Astrocyte (in vitro differentiated cells and primary cell): ENCODE results near the gene MRPL43. TPM values are rescaled to one million over a fixed set of nuclear protein-coding genes. Genes with fewer than 3 reads are reported as not detected.

Experiments
- DNase-seq: peaks from one replicate; pipeline ENCODE4 v3.0.0-alpha.2; 2010; ENCODE audit warnings: low read depth
- FAIRE-seq: peaks from 2 replicates; lab custom pipeline; 2011; peaks lifted over from hg19 to GRCh38; lab: Jason Lieb, UNC
- H2AFZ ChIP-seq: 2 replicates; pipeline ENCODE4 v1.6.0; 2012; ENCODE audit warnings: low read depth, low read length, inconsistent platforms
- H3K27ac ChIP-seq: 2 replicates; pipeline ENCODE4 v1.5.1; 2011; ENCODE audit warnings: low read depth, low read length, inconsistent platforms
- H3K27me3 ChIP-seq: 2 replicates; pipeline ENCODE4 v1.6.0; 2011; ENCODE audit warnings: low read length, inconsistent platforms; ENCODE audit not compliant: insufficient read depth
- H3K36me3 ChIP-seq: 2 replicates; pipeline ENCODE4 v1.5.1; 2011; ENCODE audit warnings: low read length, inconsistent platforms; ENCODE audit not compliant: insufficient read depth
- H3K4me1 ChIP-seq: 2 replicates; pipeline ENCODE4 v1.5.1; 2011; ENCODE audit warnings: low read length, inconsistent platforms; ENCODE audit not compliant: insufficient read depth
- H3K4me2 ChIP-seq: 2 replicates; pipeline ENCODE4 v1.6.0; 2012; ENCODE audit warnings: low read length, inconsistent platforms
- H3K4me3 ChIP-seq: 2 replicates; pipeline ENCODE4 v1.5.1; 2011; ENCODE audit warnings: low read depth, mild to moderate bottlenecking, low read length, inconsistent platforms; ENCODE audit not compliant: insufficient read depth
- H3K79me2 ChIP-seq: 2 replicates; pipeline ENCODE4 v1.6.0; 2012; ENCODE audit warnings: mild to moderate bottlenecking, low read length, inconsistent platforms; ENCODE audit not compliant: insufficient read depth
- H3K9ac ChIP-seq: 2 replicates; pipeline ENCODE4 v1.6.0; 2012; ENCODE audit warnings: mild to moderate bottlenecking, low read length, inconsistent platforms
- H3K9me3 ChIP-seq: 2 replicates; pipeline ENCODE4 v1.5.1; 2012; ENCODE audit warnings: low read depth, mild to moderate bottlenecking, low read length, inconsistent platforms; ENCODE audit not compliant: insufficient read depth
- H4K20me1 ChIP-seq: 2 replicates; pipeline ENCODE4 v1.6.0; 2012; ENCODE audit warnings: low read length, inconsistent platforms; ENCODE audit not compliant: insufficient read depth
- H3K27ac Mint-ChIP-seq: one replicate; pipeline ENCODE4 v1.8.0; 2021; ENCODE audit warnings: mild to moderate bottlenecking, mixed read lengths; ENCODE audit not compliant: unreplicated experiment
- H3K27me3 Mint-ChIP-seq: one replicate; pipeline ENCODE4 v1.8.0; 2021; ENCODE audit warnings: low read depth, mixed read lengths; ENCODE audit not compliant: unreplicated experiment
- H3K36me3 Mint-ChIP-seq: one replicate; pipeline ENCODE4 v1.8.0; 2021; ENCODE audit warnings: low read depth, mixed read lengths; ENCODE audit not compliant: unreplicated experiment
- H3K4me1 Mint-ChIP-seq: one replicate; pipeline ENCODE4 v1.8.0; 2021; ENCODE audit warnings: low read depth, mixed read lengths; ENCODE audit not compliant: unreplicated experiment
- H3K4me3 Mint-ChIP-seq: one replicate; pipeline ENCODE4 v1.8.0; 2021; ENCODE audit warnings: mild to moderate bottlenecking, moderate library complexity, mixed read lengths; ENCODE audit not compliant: unreplicated experiment
- H3K9me3 Mint-ChIP-seq: one replicate; pipeline ENCODE4 v1.8.0; 2021; ENCODE audit warnings: mild to moderate bottlenecking, mixed read lengths; ENCODE audit not compliant: unreplicated experiment
- EZH2 ChIP-seq: IDR thresholded peaks from 2 replicates; pipeline ENCODE4 v1.6.1; 2012; ENCODE audit warnings: mild to moderate bottlenecking, low read length, inconsistent platforms; ENCODE audit not compliant: insufficient read depth
- total RNA-seq: library from RNA; stranded (reverse); gene quantifications from 2 replicates; pipeline ENCODE4 v1.2.1, GENCODE V29; 2021
- TF ChIP-seq, protein P1 (sequence below): IDR thresholded peaks from 2 replicates; pipeline ENCODE4 v1.5.1; 2011; ENCODE audit warnings: low read depth, mild to moderate bottlenecking, inconsistent platforms, low read length, moderate library complexity; ENCODE audit not compliant: insufficient read depth

MRPL43 gene
- total RNA-seq, 1 donor from 2014 or later = 61.3 TPM

- Mint-ChIP-seq H3K4me1 (peaks cover 10% of the 10 kb centered on the region), H3K4me3 (no peak overlapping the region), H3K9me3 (peaks cover 3% of the 10 kb centered on the region), H3K27me3 (no peaks in the 10 kb centered on the region), H3K36me3 (peaks cover 18% of the 10 kb centered on the region), H3K27ac (no peak overlapping the region)
- Histone ChIP-seq H3K4me1 (peaks cover 19% of the 10 kb centered on the region), H3K4me2 (peak overlapping the region; percentile 99), H2AFZ (no peak overlapping the region), H3K36me3 (peaks cover 30% of the 10 kb centered on the region), H3K27ac (no peak overlapping the region), H3K9me3 (no peaks in the 10 kb centered on the region), H3K4me3 (no peak overlapping the region), H3K79me2 (peaks cover 53% of the 10 kb centered on the region), H3K9ac (no peak overlapping the region), H4K20me1 (peaks cover 30% of the 10 kb centered on the region), H3K27me3 (no peaks in the 10 kb centered on the region)
- DNase-seq (no peak), FAIRE-seq (no peak)
- TF ChIP-seq, protein P1, sequence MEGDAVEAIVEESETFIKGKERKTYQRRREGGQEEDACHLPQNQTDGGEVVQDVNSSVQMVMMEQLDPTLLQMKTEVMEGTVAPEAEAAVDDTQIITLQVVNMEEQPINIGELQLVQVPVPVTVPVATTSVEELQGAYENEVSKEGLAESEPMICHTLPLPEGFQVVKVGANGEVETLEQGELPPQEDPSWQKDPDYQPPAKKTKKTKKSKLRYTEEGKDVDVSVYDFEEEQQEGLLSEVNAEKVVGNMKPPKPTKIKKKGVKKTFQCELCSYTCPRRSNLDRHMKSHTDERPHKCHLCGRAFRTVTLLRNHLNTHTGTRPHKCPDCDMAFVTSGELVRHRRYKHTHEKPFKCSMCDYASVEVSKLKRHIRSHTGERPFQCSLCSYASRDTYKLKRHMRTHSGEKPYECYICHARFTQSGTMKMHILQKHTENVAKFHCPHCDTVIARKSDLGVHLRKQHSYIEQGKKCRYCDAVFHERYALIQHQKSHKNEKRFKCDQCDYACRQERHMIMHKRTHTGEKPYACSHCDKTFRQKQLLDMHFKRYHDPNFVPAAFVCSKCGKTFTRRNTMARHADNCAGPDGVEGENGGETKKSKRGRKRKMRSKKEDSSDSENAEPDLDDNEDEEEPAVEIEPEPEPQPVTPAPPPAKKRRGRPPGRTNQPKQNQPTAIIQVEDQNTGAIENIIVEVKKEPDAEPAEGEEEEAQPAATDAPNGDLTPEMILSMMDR = no peak
- no peak for TF ChIP-seq EZH2
These were observed 1.8 kb upstream of the MRPL43 start for GRCh38 chr10:100989088-100989487.

DNA sequence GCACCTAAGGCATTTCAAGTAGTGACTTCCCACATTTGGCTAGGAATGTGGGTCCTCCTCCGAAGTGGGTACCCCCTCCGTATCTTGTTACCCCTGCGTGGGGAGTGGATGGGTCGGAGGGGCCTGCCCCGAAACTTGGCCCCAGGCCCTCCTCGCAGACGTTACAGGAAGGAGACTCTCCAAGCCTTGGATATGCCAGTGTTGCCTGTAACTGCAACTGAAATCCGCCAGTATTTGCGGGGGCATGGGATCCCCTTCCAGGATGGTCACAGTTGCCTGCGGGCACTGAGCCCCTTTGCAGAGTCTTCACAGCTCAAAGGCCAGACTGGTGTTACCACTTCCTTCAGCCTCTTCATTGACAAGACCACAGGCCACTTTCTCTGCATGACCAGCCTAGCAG is 869 bp upstream of the MRPL43 start:
- Histone ChIP-seq H2AFZ (peak overlapping the region; percentile 100), H3K27ac (no peak overlapping the region), H3K79me2 (peaks cover 53% of the 10 kb centered on the region), H3K9ac (peak overlapping the region; percentile 86), H4K20me1 (peaks cover 32% of the 10 kb centered on the region), H3K4me1 (peaks cover 19% of the 10 kb centered on the region), H3K4me3 (peak overlapping the region; percentile 92), H3K36me3 (peaks cover 26% of the 10 kb centered on the region), H3K27me3 (no peaks in the 10 kb centered on the region), H3K9me3 (no peaks in the 10 kb centered on the region), H3K4me2 (peak overlapping the region; percentile 99)
- DNase-seq = no peak
- peak overlapping the region; percentile 95 for H3K4me3 Mint-ChIP-seq
- peaks cover 3% of the 10 kb centered on the region for H3K9me3 Mint-ChIP-seq
- FAIRE-seq = no peak
- TF ChIP-seq, protein P1 = no peak
- TF ChIP-seq EZH2 = no peak
- no peak overlapping the region for H3K27ac Mint-ChIP-seq
- H3K36me3 Mint-ChIP-seq = peaks cover 18% of the 10 kb centered on the region
- no peaks in the 10 kb centered on the region for H3K27me3 Mint-ChIP-seq
- H3K4me1 Mint-ChIP-seq = peaks cover 10% of the 10 kb centered on the region

DNA sequence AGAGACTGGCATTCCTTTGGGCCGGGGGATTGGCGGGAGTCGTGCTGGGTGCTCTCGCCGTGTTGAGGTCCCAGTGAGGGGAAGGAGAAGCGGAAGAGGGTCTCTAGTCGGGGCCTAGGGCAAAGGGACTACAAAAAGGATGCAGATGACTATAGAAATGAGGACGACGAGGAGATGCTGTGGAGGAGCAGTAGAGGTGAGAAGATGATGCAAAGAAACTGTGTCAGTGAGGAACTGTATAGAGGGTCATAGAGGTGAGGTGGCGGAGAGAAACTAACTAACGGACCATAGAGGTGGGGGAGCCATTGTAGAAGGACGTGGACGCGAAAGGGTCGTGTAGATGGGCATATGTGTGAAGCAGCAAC is 370 bp upstream of the MRPL43 start:
- peaks cover 27% of the 10 kb centered on the region for H3K36me3 ChIP-seq
- H3K4me1 Mint-ChIP-seq = peaks cover 10% of the 10 kb centered on the region
- H3K79me2 ChIP-seq = peaks cover 53% of the 10 kb centered on the region
- H3K9ac ChIP-seq = peak overlapping the region; percentile 86
- peak overlapping the region; percentile 100 for H2AFZ ChIP-seq
- peaks cover 32% of the 10 kb centered on the region for H4K20me1 ChIP-seq
- peaks cover 3% of the 10 kb centered on the region for H3K9me3 Mint-ChIP-seq
- peak overlapping the region; percentile 63 for H3K27ac ChIP-seq
- DNase-seq = no peak
- no peaks in the 10 kb centered on the region for H3K27me3 Mint-ChIP-seq
- H3K4me3 Mint-ChIP-seq = peak overlapping the region; percentile 95
- peak overlapping the region; percentile 78 for H3K27ac Mint-ChIP-seq
- H3K4me1 ChIP-seq = peaks cover 19% of the 10 kb centered on the region
- H3K4me3 ChIP-seq = peak overlapping the region; percentile 92
- no peaks in the 10 kb centered on the region for H3K27me3 ChIP-seq
- TF ChIP-seq EZH2 = no peak
- TF ChIP-seq, protein P1 = no peak
- peak overlapping the region; percentile 99 for H3K4me2 ChIP-seq
- H3K9me3 ChIP-seq = no peaks in the 10 kb centered on the region
- peaks cover 18% of the 10 kb centered on the region for H3K36me3 Mint-ChIP-seq
- FAIRE-seq = no peak
